Astrocyte of the spinal cord (primary cell): ENCODE data around the gene PHLDB2.

Experiments
- DNase-seq: peaks from one replicate; pipeline ENCODE4 v3.0.0; 2011; ENCODE audit warnings: low read depth, low spot score
- H3K4me3 ChIP-seq: 2 replicates; pipeline ENCODE4 v1.5.1; 2011; ENCODE audit warnings: low read depth, mild to moderate bottlenecking, low read length, moderate library complexity
- in situ Hi-C: cut with HindIII; loops from 2 replicates; pipeline ENCODE4 v1.10.0; 2017; ENCODE audit warnings: low sequenced_read_pairs
- TF ChIP-seq, protein P1 (sequence below): IDR thresholded peaks from 2 replicates; pipeline ENCODE4 v1.5.1; 2012; ENCODE audit warnings: low read depth, mild to moderate bottlenecking, low read length, inconsistent platforms

Gene PHLDB2

DNA sequence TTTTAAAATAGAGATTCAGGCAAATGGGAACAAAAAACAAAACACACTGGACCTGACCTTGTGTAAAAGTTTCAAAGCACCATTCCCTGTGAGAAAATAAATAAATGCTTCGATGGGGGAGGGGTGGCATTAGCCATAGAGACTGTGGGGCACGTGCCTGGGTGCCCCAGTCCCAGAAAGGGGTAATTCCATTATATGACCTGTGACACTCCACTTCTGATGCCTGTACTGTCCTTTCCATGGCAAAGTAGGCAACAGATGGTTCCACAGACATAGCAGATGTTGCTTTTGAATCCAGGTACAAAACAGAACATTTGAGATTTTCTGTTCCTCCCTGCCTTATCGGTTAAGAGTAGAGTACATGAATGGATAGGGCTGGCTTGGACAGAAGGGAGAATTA is 3.9 kb downstream of the PHLDB2 start:
- H3K4me3 ChIP-seq = no peak overlapping the region
- TF ChIP-seq, protein P1, sequence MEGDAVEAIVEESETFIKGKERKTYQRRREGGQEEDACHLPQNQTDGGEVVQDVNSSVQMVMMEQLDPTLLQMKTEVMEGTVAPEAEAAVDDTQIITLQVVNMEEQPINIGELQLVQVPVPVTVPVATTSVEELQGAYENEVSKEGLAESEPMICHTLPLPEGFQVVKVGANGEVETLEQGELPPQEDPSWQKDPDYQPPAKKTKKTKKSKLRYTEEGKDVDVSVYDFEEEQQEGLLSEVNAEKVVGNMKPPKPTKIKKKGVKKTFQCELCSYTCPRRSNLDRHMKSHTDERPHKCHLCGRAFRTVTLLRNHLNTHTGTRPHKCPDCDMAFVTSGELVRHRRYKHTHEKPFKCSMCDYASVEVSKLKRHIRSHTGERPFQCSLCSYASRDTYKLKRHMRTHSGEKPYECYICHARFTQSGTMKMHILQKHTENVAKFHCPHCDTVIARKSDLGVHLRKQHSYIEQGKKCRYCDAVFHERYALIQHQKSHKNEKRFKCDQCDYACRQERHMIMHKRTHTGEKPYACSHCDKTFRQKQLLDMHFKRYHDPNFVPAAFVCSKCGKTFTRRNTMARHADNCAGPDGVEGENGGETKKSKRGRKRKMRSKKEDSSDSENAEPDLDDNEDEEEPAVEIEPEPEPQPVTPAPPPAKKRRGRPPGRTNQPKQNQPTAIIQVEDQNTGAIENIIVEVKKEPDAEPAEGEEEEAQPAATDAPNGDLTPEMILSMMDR = no peak
- no peak for DNase-seq
- in situ Hi-C loops = no loop called here

DNA sequence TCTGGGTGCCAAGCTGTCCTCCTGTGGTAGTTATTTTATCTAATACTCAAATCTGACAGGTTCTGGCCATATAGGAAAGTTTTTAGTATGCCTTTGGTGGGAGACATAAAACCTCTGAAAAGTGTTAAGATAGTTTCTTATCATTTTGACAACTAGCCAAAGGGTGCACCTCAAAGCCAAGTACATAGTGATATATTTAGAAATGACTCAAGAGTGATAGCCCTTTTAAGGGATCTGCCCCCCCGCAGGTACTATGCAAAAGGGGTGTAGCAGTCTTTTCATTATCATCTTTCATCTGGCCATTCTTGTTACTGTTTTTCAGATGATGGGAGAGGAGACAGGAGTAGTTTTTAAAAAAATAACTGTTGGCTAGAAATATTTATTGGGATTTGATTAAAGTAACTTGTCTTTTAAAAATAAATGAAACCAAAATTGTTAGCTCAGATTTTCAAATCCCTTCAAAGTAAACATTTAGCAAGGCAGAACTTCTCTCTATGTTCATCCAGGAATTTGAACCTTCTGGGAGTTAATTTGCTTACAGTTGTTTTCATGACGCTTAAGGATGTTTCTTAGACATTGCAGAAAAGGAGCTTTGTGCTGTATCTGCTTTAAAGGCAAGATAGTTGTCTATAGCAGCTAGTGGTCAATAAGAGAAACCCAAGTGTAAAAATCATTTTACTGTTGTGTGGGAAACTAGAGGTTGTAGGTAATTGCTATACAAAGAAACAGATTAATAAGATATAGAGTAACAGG is 5.1 kb downstream of the PHLDB2 start:
- in situ Hi-C loops = no loop called here
- no peak overlapping the region for H3K4me3 ChIP-seq
- no peak for DNase-seq
- TF ChIP-seq, protein P1 = no peak

DNA sequence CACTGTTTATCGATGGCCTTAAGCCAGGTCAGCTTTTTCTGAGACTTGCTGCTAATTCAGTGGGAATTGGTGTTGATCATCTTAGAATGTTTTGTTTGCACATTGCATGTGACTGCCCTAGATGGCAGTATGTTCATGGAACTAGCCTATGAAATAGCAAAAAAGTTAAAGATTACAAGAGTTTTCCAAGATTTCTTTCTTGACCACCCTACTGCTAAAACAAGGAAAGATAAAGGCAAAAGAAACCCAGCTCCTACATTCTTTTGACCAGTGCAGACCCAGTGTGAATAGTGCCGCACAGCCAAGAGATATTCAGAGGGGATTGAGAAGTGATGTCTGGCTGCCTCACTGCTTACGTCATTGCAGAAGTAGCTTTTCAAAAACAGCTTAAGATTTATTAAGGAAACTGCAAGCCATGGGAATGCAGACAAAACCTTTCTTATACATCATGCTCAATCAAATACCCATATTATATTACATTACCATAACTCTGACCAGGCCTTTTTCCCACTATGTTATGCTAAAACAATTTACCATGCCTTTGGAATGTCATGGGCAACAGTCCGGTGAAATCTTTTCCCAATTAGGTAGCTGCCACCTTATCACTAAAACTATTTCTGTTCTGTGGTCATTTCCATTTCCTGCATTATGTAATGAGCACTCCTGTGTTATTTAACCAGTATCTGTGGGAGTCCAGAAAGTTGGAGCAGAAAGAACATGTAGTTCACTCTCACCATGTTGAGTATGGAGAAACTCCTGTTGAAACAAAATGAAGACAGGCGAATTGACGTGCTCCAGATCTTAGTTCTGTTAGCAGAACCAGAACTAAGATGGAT is 6.0 kb downstream of the PHLDB2 start:
- in situ Hi-C loops = no loop called here
- H3K4me3 ChIP-seq = no peak overlapping the region
- DNase-seq = peak; percentile 93
- TF ChIP-seq, protein P1 = peak; percentile 35

DNA sequence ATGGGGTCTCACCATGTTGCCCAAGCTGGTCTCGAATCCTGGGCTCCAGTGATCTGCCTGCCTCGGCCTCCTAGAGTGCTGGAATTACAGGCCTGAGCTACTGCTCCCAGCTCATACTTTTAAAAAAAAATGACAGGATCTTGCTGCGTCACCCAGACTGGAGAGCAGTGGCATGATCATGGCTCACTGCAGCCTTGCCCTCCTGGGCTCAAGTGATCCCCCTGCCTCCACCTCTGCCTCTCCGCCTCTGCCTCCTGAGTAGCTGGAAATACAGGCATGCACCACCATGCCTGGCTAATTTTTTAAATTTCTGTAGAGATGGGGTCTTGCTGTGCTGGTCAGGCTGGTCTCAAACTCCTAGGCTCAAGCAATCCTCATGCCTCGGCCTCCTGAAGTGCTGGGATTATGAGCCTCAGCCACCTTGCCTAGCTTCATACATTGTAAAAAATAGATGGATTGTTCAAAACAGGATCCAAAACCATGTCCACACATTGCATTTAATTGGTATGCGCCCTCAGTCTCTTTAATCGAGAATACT is 8.9 kb downstream of the PHLDB2 start:
- in situ Hi-C loops = no loop called here
- DNase-seq = no peak
- H3K4me3 ChIP-seq = no peak overlapping the region
- TF ChIP-seq, protein P1 = no peak

DNA sequence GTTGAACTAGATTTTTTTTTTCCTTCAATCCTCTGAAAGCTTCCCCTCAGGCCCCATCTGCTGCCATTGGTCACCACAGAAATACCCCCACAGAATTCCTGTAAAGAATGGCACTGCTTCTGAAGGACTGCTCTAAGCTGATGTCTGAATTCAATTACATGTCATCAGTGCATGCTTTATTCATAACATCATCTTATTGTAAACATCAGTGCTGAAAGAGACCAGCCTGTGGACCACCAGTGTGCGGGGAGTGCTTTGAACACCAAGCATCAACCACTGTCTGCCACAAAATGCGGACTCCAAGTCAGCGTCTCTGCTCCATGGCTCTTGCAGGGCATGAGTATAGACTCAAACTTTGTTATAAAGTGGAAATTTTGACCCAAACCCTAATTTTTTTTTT is 11.6 kb downstream of the PHLDB2 start:
- TF ChIP-seq, protein P1 = no peak

DNA sequence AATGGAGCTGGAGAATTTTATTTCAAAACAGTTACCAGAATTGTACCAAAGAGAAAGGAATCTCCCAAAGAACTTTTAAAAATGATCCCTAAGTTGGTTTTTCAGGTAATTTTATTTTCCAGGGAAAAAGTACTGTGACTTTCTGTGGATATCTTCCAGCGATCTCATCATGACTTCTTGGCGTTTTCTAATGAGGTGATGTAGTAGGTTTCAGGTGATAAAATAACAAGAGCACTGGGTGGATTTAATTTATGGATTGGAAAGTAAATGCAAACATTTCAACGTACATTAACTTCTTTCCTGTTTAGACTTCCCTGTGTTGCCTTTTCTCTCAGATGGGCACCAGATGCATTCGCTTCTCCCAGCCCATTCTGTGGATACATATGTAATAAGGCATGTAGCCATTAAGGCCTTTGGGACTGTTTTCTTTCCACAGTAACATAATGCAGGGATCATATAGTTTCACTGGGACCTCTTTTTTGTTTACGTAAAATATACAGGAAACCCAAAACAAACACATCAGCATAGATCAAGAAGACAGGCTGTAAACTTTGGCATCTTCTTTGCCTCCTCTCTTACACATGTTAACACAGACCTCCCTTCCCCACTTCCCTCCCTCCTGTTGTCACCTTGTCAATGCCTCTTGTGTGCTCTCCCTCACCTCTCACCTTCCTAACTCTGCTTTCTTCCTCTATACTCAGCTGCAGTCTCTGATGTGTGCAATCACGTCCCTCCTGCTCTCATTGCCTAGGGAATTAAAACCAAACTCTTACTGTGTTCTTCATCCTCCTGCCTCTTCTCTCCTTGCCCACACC is 13.0 kb downstream of the PHLDB2 start:
- in situ Hi-C loops = no loop called here
- TF ChIP-seq, protein P1 = no peak
- H3K4me3 ChIP-seq = no peak overlapping the region
- DNase-seq = no peak

More for the DNA sequence above, 11.6 kb downstream of the PHLDB2 start:
- DNase-seq = no peak
- H3K4me3 ChIP-seq = no peak overlapping the region
- in situ Hi-C loops = no loop called here
